Fibroblast of lung (primary cell): ENCODE measurements around the gene ZNRD2. TPM values are rescaled to one million over a fixed set of nuclear protein-coding genes. Genes with fewer than 3 reads are reported as not detected.

Experiments used
- DNase-seq, 2 donors: peaks; one replicate each; pipeline versions ENCODE4 v3.0.0 to v3.0.0-alpha.2; 2010; ENCODE audit warnings: low read depth in 2 of 2
- H2AFZ ChIP-seq: 2 replicates; pipeline ENCODE4 v1.5.1; 2012; ENCODE audit warnings: low read length, control low read depth, inconsistent platforms
- H3K27ac ChIP-seq: 2 replicates; pipeline ENCODE4 v1.5.1; 2011; ENCODE audit warnings: low read length, control low read depth; ENCODE audit not compliant: insufficient read depth
- H3K27me3 ChIP-seq: 2 replicates; pipeline ENCODE4 v1.5.1; 2011; ENCODE audit warnings: mild to moderate bottlenecking, low read length; ENCODE audit not compliant: control insufficient read depth, insufficient read depth
- H3K36me3 ChIP-seq: 2 replicates; pipeline ENCODE4 v1.5.1; 2011; ENCODE audit warnings: low read length; ENCODE audit not compliant: control insufficient read depth, insufficient read depth
- H3K4me1 ChIP-seq: 2 replicates; pipeline ENCODE4 v1.5.1; 2011; ENCODE audit warnings: low read length; ENCODE audit not compliant: control insufficient read depth, insufficient read depth; ENCODE audit errors: extremely low read depth
- H3K4me2 ChIP-seq: 2 replicates; pipeline ENCODE4 v1.5.1; 2011; ENCODE audit warnings: low read length, control low read depth; ENCODE audit not compliant: insufficient read depth; ENCODE audit errors: extremely low read depth
- H3K4me3 ChIP-seq, 4 experiments: fragments of 200-600 bp in 1 of 4; sonication (generic) in 1 of 4; replicated peaks in 1 of 4; 2 replicates each; pipeline ENCODE4 v1.5.1; 2011 to 2016; ENCODE audit warnings: low read length in 4 of 4, low read depth in 3 of 4, mild to moderate bottlenecking in 3 of 4, control low read depth in 2 of 4, inconsistent platforms in 1 of 4, mixed read lengths in 1 of 4; ENCODE audit not compliant: insufficient read depth in 1 of 4; ENCODE audit errors: control extremely low read depth in 1 of 4
- H3K79me2 ChIP-seq: 2 replicates; pipeline ENCODE4 v1.5.1; 2012; ENCODE audit warnings: mild to moderate bottlenecking, low read length, inconsistent platforms; ENCODE audit not compliant: control insufficient read depth, insufficient read depth
- H3K9ac ChIP-seq: 2 replicates; pipeline ENCODE4 v1.5.1; 2011; ENCODE audit warnings: mild to moderate bottlenecking, low read length, control low read depth; ENCODE audit not compliant: insufficient read depth
- H3K9me3 ChIP-seq: 2 replicates; pipeline ENCODE4 v1.5.1; 2012; ENCODE audit warnings: low read depth, low read length; ENCODE audit not compliant: control insufficient read depth, insufficient read depth
- H4K20me1 ChIP-seq: 2 replicates; pipeline ENCODE4 v1.5.1; 2011; ENCODE audit warnings: low read length; ENCODE audit not compliant: control insufficient read depth, insufficient read depth; ENCODE audit errors: extremely low read depth
- CTCF ChIP-seq, 2 donors: IDR thresholded peaks in 1 of 2; conservative IDR thresholded peaks in 1 of 2; 1 replicate in 1 of 2; 2 replicates in 1 of 2; pipeline ENCODE4 v1.5.1; 2011 to 2012; ENCODE audit warnings: low read length in 2 of 2, control low read depth in 1 of 2, inconsistent platforms in 1 of 2, low read depth in 1 of 2, mild to moderate bottlenecking in 1 of 2
- EZH2 ChIP-seq: IDR thresholded peaks from 2 replicates; pipeline ENCODE4 v1.5.1; 2012; ENCODE audit warnings: low read length, control low read depth, mild to moderate bottlenecking; ENCODE audit errors: missing control alignments
- polyA plus RNA-seq, 2 donors: library from polyadenylated mRNA; depleted of rRNA in 1 of 2; stranded (reverse) in 1 of 2; unstranded in 1 of 2; fragments of >200 nt; gene quantifications; 2 replicates each; pipeline ENCODE4 v1.2.1, GENCODE V29; 2011 to 2012; ENCODE audit warnings: missing spikeins in 1 of 2
- total RNA-seq: library from RNA; depleted of rRNA; stranded (reverse); fragments of >200 nt; gene quantifications from 2 replicates; pipeline ENCODE4 v1.2.1, GENCODE V29; 2014

ZNRD2 gene
- total and polyA plus RNA-seq, 2 donors (not counting 1 experiment from before 2014, with no cell fraction given), result 20.8 to 25.8 TPM

DNA sequence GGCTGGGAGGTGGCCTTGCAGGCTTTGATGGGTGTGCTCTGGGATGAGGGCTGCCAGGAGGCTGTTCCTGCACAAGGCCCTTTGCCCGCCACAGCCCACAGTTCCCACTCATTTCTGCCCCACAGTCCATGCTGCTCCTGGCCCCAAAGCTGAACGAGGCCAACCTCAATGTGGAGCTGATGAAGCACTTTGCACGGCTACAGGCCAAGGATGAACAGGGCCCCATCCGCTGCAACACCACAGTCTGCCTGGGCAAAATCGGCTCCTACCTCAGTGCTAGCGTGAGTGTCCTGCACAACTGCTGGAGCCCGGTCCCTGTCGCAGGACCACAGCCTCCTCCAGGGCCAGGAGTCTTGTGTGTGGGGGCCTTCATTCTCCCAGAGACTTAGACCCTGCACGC is 35.2 kb upstream of the ZNRD2 start:
- Histone ChIP-seq H3K4me1 (no peaks in the 10 kb centered on the region), H3K9me3 (no peaks in the 10 kb centered on the region), H3K79me2 (no peaks in the 10 kb centered on the region), H3K36me3 (peaks cover 64% of the 10 kb centered on the region), H4K20me1 (no peaks in the 10 kb centered on the region), H3K4me2 (no peak overlapping the region), H3K27me3 (no peaks in the 10 kb centered on the region), H3K4me3 (no peak overlapping the region), H2AFZ (no peak overlapping the region), H3K27ac (no peak overlapping the region), H3K9ac (no peak overlapping the region)
- no peak for TF ChIP-seq CTCF (conservative IDR thresholded peaks at IDR 0.05 in 1 of 2, IDR thresholded peaks at IDR 0.05 in 1 of 2; ENCODE audit: low read depth in 1 of 2, low read length in 2 of 2)
- no peak for TF ChIP-seq EZH2
- no peak for DNase-seq

- Histone ChIP-seq H3K27ac (no peak overlapping the region), H3K36me3 (peaks cover 49% of the 10 kb centered on the region), H3K9me3 (no peaks in the 10 kb centered on the region), H4K20me1 (no peaks in the 10 kb centered on the region), H3K4me1 (peaks cover 8% of the 10 kb centered on the region), H3K4me3 (no peak overlapping the region), H3K9ac (no peak overlapping the region), H3K27me3 (no peaks in the 10 kb centered on the region), H3K4me2 (no peak overlapping the region), H3K79me2 (no peaks in the 10 kb centered on the region), H2AFZ (no peak overlapping the region)
- TF ChIP-seq EZH2, result no peak
- TF ChIP-seq CTCF (conservative IDR thresholded peaks at IDR 0.05 in 1 of 2, IDR thresholded peaks at IDR 0.05 in 1 of 2; ENCODE audit: low read depth in 1 of 2, low read length in 2 of 2), result no peak
- no peak for DNase-seq
Observed at GRCh38 chr11:65536412-65537295, 33.6 kb upstream of the ZNRD2 start.

DNA sequence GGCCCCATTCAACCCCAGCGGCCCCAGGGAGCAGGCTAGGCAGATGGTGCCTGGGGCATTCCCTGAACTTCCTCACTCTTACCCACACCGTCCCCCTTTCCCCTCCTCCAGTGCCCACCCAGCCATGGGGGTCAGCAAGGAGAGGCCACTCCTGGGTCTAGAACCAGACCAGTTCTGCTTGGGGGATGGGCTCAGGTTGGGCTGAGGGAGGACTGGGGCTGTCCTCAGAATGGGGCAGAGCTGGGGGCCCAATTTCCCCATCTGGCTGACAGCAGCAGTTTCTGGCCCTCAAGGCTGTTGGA is 33.0 kb upstream of the ZNRD2 start:
- Histone ChIP-seq H3K36me3 (peaks cover 48% of the 10 kb centered on the region), H3K4me3 (no peak overlapping the region), H3K79me2 (no peaks in the 10 kb centered on the region), H3K27ac (no peak overlapping the region), H3K27me3 (no peaks in the 10 kb centered on the region), H3K4me2 (no peak overlapping the region), H3K9ac (no peak overlapping the region), H3K4me1 (peaks cover 8% of the 10 kb centered on the region), H3K9me3 (no peaks in the 10 kb centered on the region), H4K20me1 (no peaks in the 10 kb centered on the region), H2AFZ (no peak overlapping the region)
- no peak for DNase-seq
- TF ChIP-seq EZH2, result no peak
- no peak for TF ChIP-seq CTCF (conservative IDR thresholded peaks at IDR 0.05 in 1 of 2, IDR thresholded peaks at IDR 0.05 in 1 of 2; ENCODE audit: low read depth in 1 of 2, low read length in 2 of 2)
